ENCODE data around the gene CRX. TPM values are rescaled to one million over a fixed set of nuclear protein-coding genes. Genes with fewer than 3 reads are reported as not detected.
"Not testable (repeated sequence)": the region's sequence is repeated elsewhere in the genome, so short reads cannot be mapped to it uniquely, and the experiment has no call there.

CRX gene
- total RNA-seq = not detected in 2 replicates
- long read RNA-seq = 0 reads

GRCh38 chr19:47821460-47822020, at the start of gene CRX:
Gene CRX, plus strand, starts transcription at chr19:47821937. Its CDS starts 12,507 bp downstream, at chr19:47834444.
- peaks cover 40% of the 10 kb centered on the region for H3K27me3 Mint-ChIP-seq
- no peak within 1 kb of the TSS for H3K4me3 Mint-ChIP-seq (ENCODE audit: low read depth)
- H3K27ac Mint-ChIP-seq = peak within 1 kb of the TSS; percentile 81
- no peaks in the 10 kb centered on the region for H3K9me3 Mint-ChIP-seq (ENCODE audit: low read depth)
- no peaks in the 10 kb centered on the region for H3K36me3 Mint-ChIP-seq (ENCODE audit: insufficient read depth)
- no peak for TF ChIP-seq CTCF (IDR thresholded peaks at IDR 0.05; ENCODE audit: unreplicated experiment)
- DNase-seq (ENCODE audit: low spot score, unreplicated experiment) = no peak
- peaks cover 11% of the 10 kb centered on the region for H3K4me1 Mint-ChIP-seq (ENCODE audit: low read depth)

- peak overlapping the region; percentile 65 for H3K27ac Mint-ChIP-seq
These were observed 45.2 kb upstream of the CRX start for GRCh38 chr19:47776568-47776967.

GRCh38 chr19:47777245-47778048, 44.3 kb upstream of the CRX start:
- peaks cover 44% of the 10 kb centered on the region for H3K4me1 Mint-ChIP-seq (ENCODE audit: low read depth)
- H3K36me3 Mint-ChIP-seq (ENCODE audit: insufficient read depth) = peaks cover 15% of the 10 kb centered on the region
- not testable (repeated sequence) for DNase-seq (ENCODE audit: low spot score, unreplicated experiment); H3K27me3 Mint-ChIP-seq; H3K9me3 Mint-ChIP-seq (ENCODE audit: low read depth)
- peak overlapping the region; percentile 99 for H3K27ac Mint-ChIP-seq
- H3K4me3 Mint-ChIP-seq (ENCODE audit: low read depth) = peak overlapping the region; percentile 96

More at GRCh38 chr19:47776568-47776967, 45.2 kb upstream of the CRX start:
- Mint-ChIP-seq H3K36me3 (ENCODE audit: insufficient read depth) (peaks cover 9% of the 10 kb centered on the region), H3K4me1 (ENCODE audit: low read depth) (peaks cover 38% of the 10 kb centered on the region), H3K27me3 (no peaks in the 10 kb centered on the region), H3K4me3 (ENCODE audit: low read depth) (peak overlapping the region; percentile 9), H3K9me3 (ENCODE audit: low read depth) (no peaks in the 10 kb centered on the region)
- TF ChIP-seq CTCF (IDR thresholded peaks at IDR 0.05; ENCODE audit: unreplicated experiment) = no peak
- no peak for DNase-seq (ENCODE audit: low spot score, unreplicated experiment)

- Mint-ChIP-seq H3K27ac (peak within 1 kb of the TSS; percentile 99), H3K4me1 (ENCODE audit: low read depth) (peaks cover 42% of the 10 kb centered on the region), H3K36me3 (ENCODE audit: insufficient read depth) (peaks cover 16% of the 10 kb centered on the region), H3K27me3 (no peaks in the 10 kb centered on the region), H3K9me3 (ENCODE audit: low read depth) (no peaks in the 10 kb centered on the region), H3K4me3 (ENCODE audit: low read depth) (peak within 1 kb of the TSS; percentile 96)
- DNase-seq (ENCODE audit: low spot score, unreplicated experiment) = peak; percentile 76
- TF ChIP-seq CTCF (IDR thresholded peaks at IDR 0.05; ENCODE audit: unreplicated experiment) = no peak
These were observed 43.4 kb upstream of the CRX start, which contains the start of gene SELENOW for GRCh38 chr19:47778049-47778953. Gene SELENOW, plus strand, starts transcription at chr19:47778703. Its CDS starts 83 bp downstream, at chr19:47778786.

GRCh38 chr19:47778954-47779351, 42.8 kb upstream of the CRX start:
- no peaks in the 10 kb centered on the region for H3K9me3 Mint-ChIP-seq (ENCODE audit: low read depth)
- peaks cover 38% of the 10 kb centered on the region for H3K4me1 Mint-ChIP-seq (ENCODE audit: low read depth)
- no peaks in the 10 kb centered on the region for H3K27me3 Mint-ChIP-seq
- TF ChIP-seq CTCF (IDR thresholded peaks at IDR 0.05; ENCODE audit: unreplicated experiment) = no peak
- peak overlapping the region; percentile 76 for H3K27ac Mint-ChIP-seq
- DNase-seq (ENCODE audit: low spot score, unreplicated experiment) = no peak
- H3K36me3 Mint-ChIP-seq (ENCODE audit: insufficient read depth) = peaks cover 19% of the 10 kb centered on the region
- H3K4me3 Mint-ChIP-seq (ENCODE audit: low read depth) = peak overlapping the region; percentile 96

Data from progenitor cell of endocrine pancreas (in vitro differentiated cells).